Activated CD8-positive, alpha-beta memory T cell treated with anti-CD3 and anti-CD28 coated beads, Interleukin-2, amount 10 ng/mL, durations not matched to agents 7 days and 5 days (primary cell): Measurements from ENCODE around the gene RAI1. TPM values are rescaled to one million over a fixed set of nuclear protein-coding genes. Genes with fewer than 3 reads are reported as not detected.

ENCODE experiments used
- ATAC-seq: fragments of 150-1000 bp; cut with Tn5 transposase; one replicate; pipeline ENCODE4 v1.10.0; 2021; ENCODE audit warnings: moderate library complexity
- CTCF ChIA-PET: fragments of 350-600 bp; sonication (Branson Sonifier 250); formaldehyde crosslinking; loops from one replicate; lab custom pipeline; 2021; ENCODE audit warnings: antibody characterized with exemption; lab: Charles Lee
- DNase-seq: peaks from one replicate; pipeline ENCODE4 v3.0.0-alpha.2; 2020
- H3K27ac Mint-ChIP-seq: one replicate; pipeline ENCODE4 v1.8.0; 2021; ENCODE audit warnings: mild to moderate bottlenecking, mixed read lengths
- H3K27me3 Mint-ChIP-seq: one replicate; pipeline ENCODE4 v1.8.0; 2021; ENCODE audit warnings: mixed read lengths
- H3K36me3 Mint-ChIP-seq: one replicate; pipeline ENCODE4 v1.8.0; 2021; ENCODE audit warnings: mild to moderate bottlenecking, mixed read lengths
- H3K4me1 Mint-ChIP-seq: one replicate; pipeline ENCODE4 v1.8.0; 2021; ENCODE audit warnings: mixed read lengths
- H3K4me3 Mint-ChIP-seq: one replicate; pipeline ENCODE4 v1.8.0; 2021; ENCODE audit warnings: mild to moderate bottlenecking, moderate library complexity, mixed read lengths
- H3K9me3 Mint-ChIP-seq: one replicate; pipeline ENCODE4 v1.8.0; 2022; ENCODE audit warnings: low read depth, mixed read lengths
- total RNA-seq, 2 experiments: library from RNA; stranded (reverse); gene quantifications; one replicate each; pipeline ENCODE4 v1.2.3, GENCODE V29; 2021

The RAI1 gene
- total RNA-seq, 2 experiments from 2014 or later: 17.4 to 24.4 TPM

GRCh38 chr17:17723354-17724261, 42.4 kb downstream of the RAI1 start:
- Mint-ChIP-seq H3K27me3 (peaks cover 46% of the 10 kb centered on the region), H3K9me3 (no peaks in the 10 kb centered on the region), H3K4me3 (peak overlapping the region; percentile 60), H3K4me1 (peaks cover 21% of the 10 kb centered on the region), H3K27ac (no peak overlapping the region), H3K36me3 (no peaks in the 10 kb centered on the region)
- DNase-seq: no peak
- ATAC-seq: peak; percentile 38
- CTCF ChIA-PET: interaction anchor here (0.8 kb wide), 1 partner anchor 26 kb away, joined by 3 read pairs; no protein-coding TSS in a partner anchor

GRCh38 chr17:17724307-17725010, 43.2 kb downstream of the RAI1 start:
- Mint-ChIP-seq H3K27ac (no peak overlapping the region), H3K4me3 (peak overlapping the region; percentile 60), H3K4me1 (peaks cover 21% of the 10 kb centered on the region), H3K27me3 (peaks cover 46% of the 10 kb centered on the region), H3K36me3 (no peaks in the 10 kb centered on the region), H3K9me3 (no peaks in the 10 kb centered on the region)
- DNase-seq: peak; percentile 54
- peak; percentile 54 for ATAC-seq
- CTCF ChIA-PET: interaction anchor here (0.8 kb wide), 1 partner anchor 26 kb away, joined by 3 read pairs; no protein-coding TSS in a partner anchor

DNA sequence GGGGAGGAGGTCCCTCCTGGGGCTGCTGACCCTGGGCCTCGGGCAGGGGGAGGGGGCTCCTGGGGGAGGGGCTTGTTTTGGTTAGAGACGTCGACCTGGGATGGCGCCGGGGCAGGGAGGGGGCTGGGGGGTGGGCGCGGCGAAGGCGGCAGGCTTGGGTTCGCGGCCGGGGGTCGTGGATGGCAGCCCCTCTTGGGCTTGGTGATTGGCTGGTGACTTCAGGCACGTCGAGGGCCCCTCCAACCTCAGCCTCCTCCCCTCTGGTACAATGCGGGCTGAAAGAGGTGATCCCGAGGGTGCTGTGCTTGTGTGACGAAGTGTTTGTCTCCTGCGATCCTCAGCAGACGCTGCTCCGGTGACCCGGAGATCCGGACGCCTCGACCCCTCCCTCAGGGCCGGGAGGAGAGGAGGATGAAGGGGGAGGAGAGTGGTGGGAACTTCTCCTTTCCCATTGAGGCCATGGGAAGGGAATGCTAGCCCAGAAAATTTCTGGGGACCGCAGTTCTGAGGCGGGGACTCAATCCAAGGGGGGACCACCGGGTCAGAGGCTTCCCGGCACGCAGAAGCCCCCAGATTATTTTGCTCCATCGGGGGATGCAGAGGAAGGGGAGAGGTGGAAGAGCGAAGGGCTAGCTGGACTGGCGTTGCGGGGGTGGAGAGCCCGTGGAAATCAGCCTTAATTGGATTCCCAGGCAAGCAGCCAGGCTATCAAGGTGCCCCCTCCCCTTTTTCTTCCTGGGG, 43.9 kb downstream of the RAI1 start:
- Mint-ChIP-seq H3K27ac (no peak overlapping the region), H3K9me3 (no peaks in the 10 kb centered on the region), H3K36me3 (no peaks in the 10 kb centered on the region), H3K4me1 (peaks cover 21% of the 10 kb centered on the region), H3K27me3 (peaks cover 46% of the 10 kb centered on the region), H3K4me3 (no peak overlapping the region)
- ATAC-seq (no peak), DNase-seq (no peak)
- CTCF ChIA-PET: interaction anchor here (1.2 kb wide), 1 partner anchor 35 kb away, joined by 3 read pairs; no protein-coding TSS in a partner anchor

DNA sequence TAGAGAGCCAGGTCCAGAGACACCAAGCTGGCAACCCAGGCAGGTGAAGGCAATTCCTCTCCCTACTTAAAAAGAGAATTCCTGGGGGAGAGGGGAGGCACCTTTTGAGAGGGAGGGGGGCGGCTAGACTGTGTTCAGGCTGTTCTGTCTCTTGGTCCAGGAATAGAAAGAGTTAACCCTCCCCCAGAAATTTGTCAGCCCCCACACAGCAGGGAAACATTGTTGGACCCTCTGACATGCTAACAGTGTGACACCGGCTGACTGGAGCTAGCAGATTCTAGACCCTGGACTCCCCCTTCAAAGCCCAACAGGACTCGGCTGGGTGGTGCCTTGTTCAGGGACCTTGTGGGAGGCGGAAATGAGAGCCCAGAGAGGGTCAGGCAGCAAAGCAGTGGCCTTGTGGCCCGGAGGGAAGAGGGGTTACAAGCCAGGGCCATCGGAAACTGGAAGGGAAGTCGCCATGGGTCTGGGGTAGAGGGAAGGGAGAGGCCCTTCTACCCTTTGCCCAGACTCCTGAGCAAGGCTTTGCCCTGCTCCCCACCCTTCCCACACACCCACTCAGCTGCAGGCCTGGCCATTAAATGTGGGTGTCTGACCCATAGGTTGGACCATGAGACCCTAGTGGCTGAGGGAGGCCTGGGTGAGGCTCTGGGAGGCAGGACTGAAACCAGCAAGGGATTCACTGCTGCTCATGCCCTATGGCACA, 44.6 kb downstream of the RAI1 start:
- no peak overlapping the region for H3K27ac Mint-ChIP-seq
- peaks cover 46% of the 10 kb centered on the region for H3K27me3 Mint-ChIP-seq
- no peaks in the 10 kb centered on the region for H3K36me3 Mint-ChIP-seq
- H3K9me3 Mint-ChIP-seq: no peaks in the 10 kb centered on the region
- CTCF ChIA-PET: interaction anchor here (1.2 kb wide), 1 partner anchor 35 kb away, joined by 3 read pairs; no protein-coding TSS in a partner anchor
- peaks cover 21% of the 10 kb centered on the region for H3K4me1 Mint-ChIP-seq
- no peak for ATAC-seq
- no peak overlapping the region for H3K4me3 Mint-ChIP-seq
- no peak for DNase-seq

DNA sequence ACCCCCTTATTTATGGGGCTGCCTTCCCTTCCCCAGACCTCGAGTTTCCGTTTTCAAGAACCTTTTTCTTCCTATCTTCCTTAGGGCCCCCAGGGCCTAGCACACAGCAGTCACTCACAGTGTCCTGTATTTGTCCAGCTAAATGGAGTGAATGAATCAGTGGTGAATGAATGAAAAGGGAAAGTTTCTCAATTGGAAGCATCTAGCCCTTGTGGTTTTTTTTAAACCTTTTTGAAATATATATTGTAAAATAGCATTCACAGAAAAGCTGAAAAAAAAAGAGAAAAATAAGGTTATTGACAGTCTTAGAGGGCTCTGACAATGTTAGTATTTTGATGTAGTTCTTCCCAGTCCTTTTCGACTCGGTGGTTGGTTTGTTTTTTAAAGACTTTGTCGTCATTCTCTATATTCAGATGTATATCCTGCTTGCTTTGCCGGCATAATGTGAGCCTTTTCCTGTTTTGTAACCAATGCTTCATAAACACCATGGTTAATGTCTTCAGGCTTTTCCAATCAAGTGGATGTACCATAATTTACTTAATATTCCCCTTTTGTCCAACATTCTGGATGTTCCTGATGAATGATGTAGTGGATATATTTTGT, 45.3 kb downstream of the RAI1 start:
- no peak for ATAC-seq
- H3K36me3 Mint-ChIP-seq: no peaks in the 10 kb centered on the region
- no peak overlapping the region for H3K27ac Mint-ChIP-seq
- no peaks in the 10 kb centered on the region for H3K9me3 Mint-ChIP-seq
- DNase-seq: no peak
- peaks cover 21% of the 10 kb centered on the region for H3K4me1 Mint-ChIP-seq
- H3K4me3 Mint-ChIP-seq: no peak overlapping the region
- H3K27me3 Mint-ChIP-seq: peaks cover 40% of the 10 kb centered on the region
- CTCF ChIA-PET: interaction anchor here (0.9 to 1.3 kb wide), 5 partner anchors 18 to 193 kb away, joined by 3 to 4 read pairs (median 4); no protein-coding TSS in a partner anchor

GRCh38 chr17:17727111-17727659, 45.9 kb downstream of the RAI1 start:
- ATAC-seq (no peak), DNase-seq (no peak)
- Mint-ChIP-seq H3K27ac (no peak overlapping the region), H3K4me1 (peaks cover 18% of the 10 kb centered on the region), H3K4me3 (no peak overlapping the region), H3K27me3 (peaks cover 34% of the 10 kb centered on the region), H3K36me3 (no peaks in the 10 kb centered on the region), H3K9me3 (no peaks in the 10 kb centered on the region)
- CTCF ChIA-PET: interaction anchor here (0.9 to 1.3 kb wide), 4 partner anchors 17 to 192 kb away, joined by 3 to 4 read pairs (median 4); no protein-coding TSS in a partner anchor

- Mint-ChIP-seq H3K4me1 (peaks cover 15% of the 10 kb centered on the region), H3K9me3 (no peaks in the 10 kb centered on the region), H3K36me3 (no peaks in the 10 kb centered on the region), H3K27ac (no peak overlapping the region), H3K4me3 (no peak overlapping the region), H3K27me3 (peaks cover 26% of the 10 kb centered on the region)
- ATAC-seq (no peak), DNase-seq (no peak)
- CTCF ChIA-PET: interaction anchor here (1.1 to 1.5 kb wide), 4 partner anchors 12 to 133 kb away, joined by 3 to 5 read pairs (median 3); no protein-coding TSS in a partner anchor
These were observed 46.9 kb downstream of the RAI1 start for GRCh38 chr17:17728146-17728545.

DNA sequence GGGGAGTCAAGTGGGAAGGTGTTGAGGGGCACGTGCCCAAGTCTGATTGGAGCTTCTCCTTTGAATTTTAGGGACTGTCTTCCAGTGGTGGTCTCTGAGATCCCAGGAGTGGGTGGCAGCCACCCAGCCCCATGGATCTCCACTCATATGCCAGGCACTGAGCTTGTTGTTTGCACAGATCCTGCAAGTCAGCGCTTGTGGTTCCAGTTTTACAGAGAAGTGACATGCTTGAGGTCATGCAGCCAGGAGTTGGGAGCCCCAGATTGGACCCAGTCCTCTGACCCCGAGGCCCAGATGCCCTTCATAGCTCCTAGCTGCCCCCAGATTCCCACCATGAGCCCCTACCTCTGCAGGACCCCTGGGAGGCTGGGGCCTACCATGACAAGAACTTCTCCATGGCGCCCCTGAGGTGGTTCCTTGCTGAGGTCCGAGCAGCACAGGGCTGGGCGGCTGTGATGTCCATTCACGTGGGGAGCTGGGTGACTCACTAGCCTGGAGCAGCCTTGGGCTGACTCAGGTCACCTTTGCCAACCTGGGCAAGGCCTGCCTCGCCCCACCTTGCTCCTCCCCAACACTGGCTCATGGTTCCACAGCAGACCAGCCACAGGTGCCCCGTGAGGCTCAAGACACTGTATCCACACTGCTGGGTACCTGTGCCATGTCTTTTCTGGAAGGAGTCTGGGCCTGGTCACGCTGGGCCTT, 47.4 kb downstream of the RAI1 start:
- CTCF ChIA-PET: interaction anchor here (0.8 to 1.5 kb wide), 6 partner anchors 10 to 132 kb away, joined by 3 to 5 read pairs (median 3); no protein-coding TSS in a partner anchor
- H3K27ac Mint-ChIP-seq: no peak overlapping the region
- no peak for ATAC-seq
- H3K4me1 Mint-ChIP-seq: peaks cover 13% of the 10 kb centered on the region
- H3K36me3 Mint-ChIP-seq: no peaks in the 10 kb centered on the region
- H3K4me3 Mint-ChIP-seq: no peak overlapping the region
- peaks cover 23% of the 10 kb centered on the region for H3K27me3 Mint-ChIP-seq
- DNase-seq: no peak
- H3K9me3 Mint-ChIP-seq: no peaks in the 10 kb centered on the region

DNA sequence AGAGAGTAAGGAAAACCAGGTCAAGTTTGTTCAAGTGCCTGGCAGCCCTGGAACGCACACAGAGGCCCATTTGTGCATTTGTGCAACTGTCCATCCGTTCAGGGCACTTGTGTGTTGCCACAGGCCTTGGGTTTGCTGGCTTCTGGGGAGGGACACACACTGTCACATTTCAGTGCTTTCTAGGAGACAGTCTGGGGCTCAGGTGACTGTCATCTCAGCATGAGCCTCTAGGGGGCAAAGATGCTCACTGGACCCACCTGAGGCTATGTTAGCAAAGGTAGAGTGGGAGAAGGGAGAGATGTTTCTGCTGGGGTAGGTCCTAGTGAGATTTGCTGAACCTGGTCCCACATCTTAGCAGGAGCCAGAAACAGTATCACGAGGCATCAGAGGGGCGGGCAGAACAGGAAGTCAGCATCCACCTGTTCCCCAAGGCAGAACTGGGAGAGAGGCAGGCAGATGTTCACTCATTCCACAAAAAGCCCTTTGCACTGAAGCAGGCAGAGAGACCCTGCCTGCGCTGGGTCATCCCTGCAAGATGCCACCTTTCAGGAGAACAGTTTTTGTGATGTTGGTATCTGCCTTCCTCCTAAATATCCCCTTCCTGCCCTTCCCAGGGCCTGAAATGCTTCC, 48.5 kb downstream of the RAI1 start:
- Mint-ChIP-seq H3K36me3 (no peaks in the 10 kb centered on the region), H3K9me3 (no peaks in the 10 kb centered on the region), H3K4me1 (peaks cover 13% of the 10 kb centered on the region), H3K4me3 (no peak overlapping the region), H3K27me3 (peaks cover 15% of the 10 kb centered on the region), H3K27ac (no peak overlapping the region)
- CTCF ChIA-PET: interaction anchor here (0.8 to 1.5 kb wide), 6 partner anchors 12 to 131 kb away, joined by 3 to 5 read pairs (median 3); no protein-coding TSS in a partner anchor
- peak; percentile 90 for ATAC-seq
- DNase-seq: peak; percentile 70

- CTCF ChIA-PET: interaction anchor here (1.2 kb wide), 1 partner anchor 130 kb away, joined by 3 read pairs; no protein-coding TSS in a partner anchor
- Mint-ChIP-seq H3K27ac (no peak overlapping the region), H3K9me3 (no peaks in the 10 kb centered on the region), H3K4me1 (peaks cover 15% of the 10 kb centered on the region), H3K27me3 (peaks cover 11% of the 10 kb centered on the region), H3K36me3 (no peaks in the 10 kb centered on the region), H3K4me3 (no peak overlapping the region)
- ATAC-seq (no peak), DNase-seq (no peak)
These were observed 49.1 kb downstream of the RAI1 start for GRCh38 chr17:17730250-17730935.
